COR-L47 (cell line): ENCODE results near the gene AKAP10.
"Not testable (repeated sequence)": the region's sequence is repeated elsewhere in the genome, so short reads cannot be mapped to it uniquely, and the experiment has no call there.

ENCODE experiments used
- DNase-seq: peaks from one replicate; lab custom pipeline; 2025; lab: John Stamatoyannopoulos, UW

The AKAP10 gene

DNA sequence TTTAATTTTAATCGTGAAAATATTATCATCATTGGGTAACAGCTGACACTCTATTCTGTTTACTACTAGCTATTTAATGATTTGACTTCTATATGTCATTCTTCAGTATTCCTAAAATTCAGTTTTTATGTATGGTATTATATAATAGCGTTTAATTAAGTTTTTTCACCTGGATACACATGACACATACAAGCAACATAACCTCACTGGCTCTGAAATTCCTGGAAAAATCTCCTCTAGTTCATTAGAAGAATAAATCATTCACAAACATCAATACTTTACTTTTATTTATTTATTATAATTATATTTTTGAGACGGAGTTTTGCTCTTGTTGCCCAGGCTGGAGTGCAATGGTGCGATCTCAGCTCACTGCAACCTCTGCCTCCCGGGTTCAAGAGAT is 44.0 kb downstream of the AKAP10 start:
- no peak for DNase-seq

DNA sequence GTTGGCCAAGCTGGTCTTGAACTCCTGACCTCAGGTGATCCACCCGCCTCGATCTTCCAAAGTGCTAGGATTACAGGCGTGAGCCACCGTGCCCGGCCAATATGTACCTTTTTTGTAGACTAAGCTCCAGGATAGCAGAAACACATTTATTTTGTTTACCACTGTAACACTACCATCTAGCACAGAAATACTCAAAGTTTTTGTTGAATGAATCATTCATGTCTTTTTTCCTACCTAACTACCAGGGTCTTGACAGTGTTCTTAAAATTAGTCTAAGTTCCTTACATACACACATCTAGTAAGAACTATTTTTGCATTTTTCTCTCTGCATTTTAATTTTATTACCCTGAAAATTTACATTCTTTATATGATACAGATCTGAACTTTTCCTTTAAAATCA is 44.4 kb downstream of the AKAP10 start:
- DNase-seq: no peak

DNA sequence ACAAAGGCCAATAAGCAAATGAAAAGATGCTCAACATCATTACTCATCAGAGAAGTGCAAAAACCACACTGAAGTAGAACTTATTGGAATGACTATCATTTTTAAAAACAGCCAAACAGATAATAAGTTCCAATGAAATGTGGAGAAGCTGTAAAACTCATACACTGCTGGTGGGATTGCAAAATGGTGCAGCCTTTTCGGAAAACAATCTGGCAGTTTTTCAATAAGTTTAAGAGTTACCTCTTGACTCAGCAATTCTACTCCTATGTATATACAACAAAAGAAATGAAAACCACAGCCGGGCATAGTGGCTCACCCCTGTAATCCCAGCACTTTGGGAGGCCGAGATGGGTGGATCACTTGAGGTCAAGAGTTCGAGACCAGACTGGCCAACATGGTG is 49.3 kb downstream of the AKAP10 start:
- DNase-seq: no peak

DNA sequence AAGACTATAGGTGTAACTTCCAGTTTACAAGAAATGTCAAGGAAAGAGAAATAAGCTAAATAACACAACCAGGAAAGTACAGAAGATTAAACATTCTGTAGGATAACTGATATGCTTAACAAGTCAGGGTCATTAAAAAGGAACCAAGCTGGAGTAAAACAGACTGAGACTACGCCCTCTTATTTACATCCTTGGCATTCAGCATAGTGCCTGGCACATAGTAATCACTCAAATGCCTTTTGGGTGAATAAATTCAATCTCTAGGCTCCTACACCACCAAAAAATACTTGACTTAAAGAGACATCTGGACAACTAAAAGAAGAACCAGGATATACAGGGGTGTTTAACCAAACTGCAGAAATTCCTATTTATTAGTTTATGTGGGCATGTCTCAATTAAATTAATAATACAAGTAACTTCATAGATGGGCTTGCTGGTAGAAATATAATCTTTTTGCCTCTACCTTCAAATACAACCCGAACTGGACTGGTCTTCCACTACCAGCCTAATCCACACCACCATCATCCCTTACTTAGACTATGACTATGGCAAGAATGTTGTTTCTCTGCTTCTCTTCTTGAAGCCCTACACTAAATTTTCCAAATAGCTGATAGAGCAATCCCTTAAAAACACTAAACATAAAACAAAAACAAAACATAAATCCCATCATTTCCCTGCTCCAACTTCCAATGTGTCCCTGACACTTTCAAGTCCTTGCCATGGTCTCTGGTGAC is 62.2 kb downstream of the AKAP10 start:
- DNase-seq: no peak

DNA sequence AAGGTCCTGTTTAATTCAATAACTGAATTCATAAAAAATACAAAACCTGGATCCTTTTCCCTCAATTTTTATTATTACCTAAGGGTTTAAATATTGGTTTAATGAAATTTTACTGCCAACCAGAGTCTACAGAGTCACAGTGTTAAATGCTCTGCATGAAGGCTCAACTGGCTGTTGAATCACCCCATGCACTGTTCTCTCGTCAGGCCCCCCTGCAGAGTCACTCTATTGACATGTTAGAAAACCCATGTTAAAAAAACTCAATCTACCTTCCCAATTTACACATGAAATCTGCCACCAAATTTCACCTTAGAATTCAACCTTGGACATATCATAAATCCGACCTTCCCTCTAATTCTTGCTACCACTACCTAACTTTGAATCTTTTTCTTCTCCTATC is 66.6 kb downstream of the AKAP10 start:
- DNase-seq: no peak

DNA sequence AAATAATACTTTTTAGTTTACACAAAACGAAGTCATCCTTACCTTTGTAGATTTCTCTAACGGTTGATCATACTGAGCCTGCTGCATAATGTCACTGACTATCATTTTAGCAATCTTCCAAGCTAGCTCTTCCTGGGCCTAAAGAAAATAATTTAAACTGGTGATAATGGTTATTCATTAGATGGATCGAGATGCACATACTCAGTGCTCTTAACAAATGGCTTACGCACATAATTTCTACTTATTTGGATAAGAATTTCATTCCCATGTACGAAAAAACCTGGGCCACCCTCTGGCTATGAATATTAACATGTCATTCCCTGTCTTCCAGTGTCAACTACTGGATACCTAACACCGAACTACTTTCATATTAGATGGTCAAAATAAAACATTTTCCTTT is 68.5 kb downstream of the AKAP10 start:
- DNase-seq: no peak

DNA sequence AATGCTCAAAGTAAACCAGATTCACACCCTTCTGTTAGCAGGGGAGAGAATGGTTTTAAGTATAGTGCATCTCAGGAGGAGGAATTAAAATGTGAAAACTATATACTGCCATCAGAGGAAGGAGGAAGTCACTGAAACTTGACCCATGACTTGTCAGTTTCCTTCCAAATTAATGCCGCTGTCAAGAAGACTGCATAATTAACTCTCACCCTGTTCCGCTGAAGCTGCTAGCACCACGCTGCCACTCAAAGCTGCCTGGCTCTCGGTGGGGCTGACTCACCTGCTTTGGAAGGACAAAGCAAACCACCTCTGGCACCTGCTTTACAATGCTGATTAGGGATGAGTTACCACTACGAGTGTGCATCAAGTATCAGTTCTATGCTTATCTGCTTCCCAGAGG is 72.1 kb downstream of the AKAP10 start:
- DNase-seq: no peak

DNA sequence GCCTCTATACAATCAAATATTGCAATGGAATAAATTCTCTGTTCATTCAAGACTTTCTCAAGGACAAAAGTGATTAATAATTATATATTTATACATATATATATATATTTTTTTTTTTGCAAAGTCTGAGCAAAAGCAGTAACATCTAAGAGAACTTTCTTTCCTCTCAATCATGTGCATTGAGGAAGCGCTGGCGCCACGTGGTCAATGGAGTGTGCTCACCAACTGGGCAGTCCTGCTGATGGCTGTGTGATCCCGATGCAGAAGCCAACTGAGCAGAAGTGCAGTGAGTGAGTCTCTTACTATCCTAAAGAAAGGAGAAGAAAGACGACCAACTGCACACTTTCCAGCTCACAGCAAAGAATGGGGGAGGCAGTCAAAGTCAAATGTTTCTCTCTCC is 72.7 kb downstream of the AKAP10 start:
- DNase-seq: no peak

DNA sequence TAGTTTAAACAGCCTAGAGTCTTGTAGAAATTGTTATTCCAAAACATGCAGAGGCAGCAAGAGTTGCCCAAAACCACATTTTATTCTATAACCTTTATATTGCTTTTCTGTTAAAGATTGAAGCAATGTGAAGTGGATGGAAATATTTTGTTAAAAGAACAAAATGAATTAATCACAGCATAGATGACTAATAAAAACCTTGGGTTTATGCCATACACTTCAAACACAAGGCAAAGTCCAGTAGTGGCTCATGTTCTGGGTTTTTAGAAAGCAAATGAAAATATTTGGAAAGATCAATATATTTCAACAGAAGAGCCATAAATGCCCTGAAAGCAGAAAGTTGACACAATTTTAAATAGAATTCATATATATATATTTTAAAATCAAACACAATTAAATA is 73.2 kb downstream of the AKAP10 start:
- no peak for DNase-seq

DNA sequence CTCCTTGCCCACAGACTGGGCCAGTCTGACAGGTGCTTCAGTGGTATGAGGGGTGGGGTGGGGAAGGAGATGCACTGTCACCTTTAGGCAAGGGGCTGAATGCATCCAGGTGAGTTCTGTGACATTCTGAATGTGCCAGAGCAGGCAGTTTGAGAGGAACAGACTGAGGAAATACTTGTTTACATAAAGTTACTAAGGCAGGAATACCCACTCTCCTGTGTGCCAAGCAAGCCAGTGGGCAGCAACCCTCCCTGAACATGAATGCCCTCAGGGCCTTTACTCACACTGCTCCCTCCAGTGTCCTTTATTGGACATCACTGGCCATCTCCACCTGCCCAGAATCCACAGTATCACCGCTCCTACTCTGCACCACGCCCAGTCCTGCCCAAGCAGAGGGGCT is 76.8 kb downstream of the AKAP10 start:
- DNase-seq: no peak

DNA sequence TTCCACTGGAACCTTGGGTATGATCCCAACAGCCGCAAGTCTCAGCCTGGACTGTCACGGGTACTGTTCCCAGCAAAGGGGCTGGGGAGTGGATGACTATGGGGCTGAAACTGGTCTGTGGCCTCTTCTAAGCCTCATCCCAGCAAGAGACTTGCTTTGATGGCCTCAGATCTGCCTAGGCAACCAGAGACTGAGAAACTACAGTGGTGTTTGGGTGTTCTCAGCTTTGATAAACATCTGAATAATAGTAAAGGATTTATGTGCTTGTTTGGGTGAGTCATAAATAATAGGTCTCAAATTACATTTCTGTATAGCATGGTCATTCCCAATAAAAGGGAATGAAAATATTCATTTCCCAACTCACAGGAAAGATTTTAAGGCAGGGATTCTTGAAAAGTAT is 79.7 kb downstream of the AKAP10 start:
- no peak for DNase-seq

DNA sequence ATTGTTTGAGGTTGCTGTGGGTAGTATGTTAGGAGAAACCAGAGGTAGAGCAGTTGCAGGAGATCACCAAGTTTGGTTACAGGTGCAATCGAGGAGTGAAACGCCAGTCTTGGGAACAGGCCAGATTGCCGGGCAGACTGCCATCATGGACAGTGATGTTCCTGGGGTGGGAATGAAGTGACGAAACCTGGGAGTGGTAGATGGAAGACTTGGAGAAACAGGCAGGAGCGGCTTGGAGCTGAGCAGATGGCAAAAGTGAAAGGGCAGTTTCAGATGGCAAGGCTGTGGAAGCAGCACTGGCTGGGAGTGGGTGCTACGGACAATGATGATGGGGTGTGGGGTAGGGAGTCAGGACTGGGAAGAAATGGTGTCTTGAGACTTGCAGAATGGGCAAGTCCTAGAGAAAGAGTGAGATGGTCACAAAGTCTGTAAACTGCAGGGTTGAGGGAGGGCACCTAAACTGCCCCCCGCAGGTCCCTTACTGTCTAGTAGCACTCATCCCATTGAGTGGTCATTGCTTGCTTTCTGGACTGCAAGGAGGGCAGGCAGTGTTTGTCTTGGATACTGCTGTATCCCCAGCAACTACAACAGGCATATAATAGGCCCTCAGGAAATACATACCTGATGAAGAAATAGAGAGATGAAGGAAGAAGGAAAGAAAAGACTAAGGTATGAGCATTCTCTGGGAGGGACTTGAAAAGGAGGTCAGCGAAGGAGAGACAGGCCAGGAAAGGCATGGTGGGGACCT is 80.4 kb downstream of the AKAP10 start:
- peak; percentile 23 for DNase-seq

DNA sequence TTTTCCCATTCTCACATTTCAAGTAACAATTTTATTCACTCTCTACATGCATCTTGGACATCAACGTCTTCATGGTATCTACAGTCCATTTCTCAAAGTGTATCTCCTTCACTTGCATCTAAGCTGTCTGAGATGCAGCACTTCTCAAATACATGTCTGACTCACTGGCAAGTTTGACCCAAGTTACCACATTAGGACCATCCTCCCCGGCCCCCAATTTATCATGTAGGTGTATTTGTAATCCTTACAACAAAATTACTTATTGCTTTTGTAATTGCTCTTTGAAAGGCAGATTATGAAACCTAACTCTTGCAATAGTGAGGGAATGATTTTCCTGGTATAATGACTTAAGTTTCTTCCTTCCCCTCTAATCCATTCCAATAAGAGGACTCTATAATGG is 80.9 kb downstream of the AKAP10 start:
- DNase-seq: no peak

DNA sequence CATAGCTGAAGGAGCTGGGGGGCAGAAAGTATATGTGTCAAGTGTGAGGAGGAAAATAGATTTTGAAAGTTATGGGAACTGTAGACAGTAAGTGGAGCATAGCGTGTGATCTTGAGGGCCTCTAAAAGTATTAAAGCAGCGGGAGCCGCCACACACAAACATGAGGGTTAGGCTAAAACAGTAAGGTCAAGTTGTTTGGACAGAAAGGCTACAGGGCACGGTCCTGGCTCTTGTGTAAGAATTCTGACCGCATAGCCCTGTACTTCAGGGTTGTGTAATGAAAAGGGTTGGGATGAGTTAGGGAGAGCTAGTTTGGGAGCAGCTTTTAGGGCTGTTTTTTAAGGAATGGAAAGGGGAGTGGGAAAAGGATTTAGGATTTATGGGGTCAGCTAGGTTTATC is 87.1 kb downstream of the AKAP10 start:
- not testable (repeated sequence) for DNase-seq

DNA sequence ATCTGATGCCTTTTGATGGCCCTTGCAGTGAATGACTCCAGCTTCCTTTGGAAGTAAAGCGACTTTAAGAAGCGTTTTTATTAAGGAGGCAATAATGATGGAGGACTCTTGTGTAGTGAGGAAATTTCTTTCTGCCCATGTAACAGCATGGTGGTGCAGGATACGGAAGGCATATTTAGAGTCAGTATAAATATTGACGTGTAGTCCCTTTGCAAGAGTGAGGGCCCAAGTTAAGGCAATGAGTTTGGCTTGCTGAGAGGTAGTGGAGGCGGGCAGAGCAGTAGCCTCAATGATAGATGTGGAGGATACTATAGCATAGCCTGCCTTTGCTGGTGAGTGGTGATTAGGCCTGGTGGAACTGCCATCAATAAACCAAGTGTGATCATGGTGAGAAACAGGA is 87.6 kb downstream of the AKAP10 start:
- not testable (repeated sequence) for DNase-seq

DNA sequence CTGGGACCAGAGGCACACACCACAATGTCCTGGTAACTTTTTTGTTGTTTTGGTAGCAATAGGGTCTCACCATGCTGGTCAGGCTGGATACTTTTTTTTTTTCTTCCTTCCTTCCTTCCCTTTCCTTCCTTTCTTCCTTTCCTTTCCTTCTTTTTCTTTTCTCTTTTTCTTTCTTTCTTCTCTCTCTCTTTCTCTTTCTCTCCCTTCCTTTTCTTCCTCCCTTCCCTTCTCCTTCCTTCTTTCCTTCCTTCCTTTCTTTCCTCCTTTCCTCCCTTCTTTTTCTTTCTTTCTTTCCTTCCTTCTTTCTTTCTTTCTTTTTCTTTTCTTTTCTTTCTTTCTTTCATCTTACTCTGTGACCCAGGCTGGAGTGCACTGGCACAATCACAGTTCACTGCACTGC is 91.5 kb downstream of the AKAP10 start:
- DNase-seq: no peak

DNA sequence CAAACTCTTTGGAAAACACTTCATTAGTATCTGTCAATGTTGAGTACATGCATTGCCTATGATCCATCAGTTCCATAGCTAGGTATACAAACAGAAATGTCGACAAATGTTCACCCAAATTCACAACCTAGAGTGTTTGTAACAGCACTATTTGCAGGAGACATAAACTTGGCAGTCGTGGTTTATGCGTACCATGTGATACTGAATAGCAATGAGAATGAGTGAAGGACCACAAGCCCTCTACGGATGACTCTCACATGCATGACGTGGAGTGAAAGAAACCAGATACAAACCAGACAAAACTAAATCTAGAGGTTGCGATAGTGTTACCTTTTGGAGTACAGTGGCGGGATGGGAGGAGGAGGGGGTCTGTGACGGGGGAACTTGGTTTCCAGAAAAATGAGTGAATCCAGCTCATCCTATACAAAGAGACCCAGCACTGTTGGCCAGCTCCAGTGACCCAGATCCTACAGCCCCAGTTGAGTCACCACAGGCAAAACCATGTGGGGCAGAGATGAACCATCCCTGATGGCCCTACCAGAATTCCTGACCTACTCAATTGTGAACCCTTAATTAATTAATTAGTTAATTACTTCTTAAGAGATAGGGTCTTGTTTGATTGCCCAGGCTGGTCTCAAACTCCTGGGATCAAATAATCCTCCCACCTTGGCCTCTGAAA is 94.0 kb downstream of the AKAP10 start:
- DNase-seq: no peak

DNA sequence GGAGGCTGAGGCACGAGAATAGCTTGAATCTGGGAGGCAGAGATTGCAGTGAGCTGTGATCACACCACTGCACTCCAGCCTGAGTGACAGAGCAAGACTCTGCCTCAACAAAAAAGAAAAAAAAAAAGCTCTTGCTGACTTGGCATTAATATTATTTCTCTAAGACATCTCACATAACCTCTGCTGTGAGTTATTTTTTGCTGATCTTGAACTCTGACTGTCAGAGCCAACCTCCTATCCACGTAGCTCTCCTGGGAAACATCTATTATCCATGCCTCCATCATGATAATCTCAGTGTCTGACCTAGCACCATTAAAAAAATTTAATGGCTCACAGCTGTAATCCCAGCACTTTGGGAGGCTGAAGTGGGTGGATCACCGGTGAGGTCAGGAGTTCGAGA is 97.2 kb downstream of the AKAP10 start:
- DNase-seq: no peak

DNA sequence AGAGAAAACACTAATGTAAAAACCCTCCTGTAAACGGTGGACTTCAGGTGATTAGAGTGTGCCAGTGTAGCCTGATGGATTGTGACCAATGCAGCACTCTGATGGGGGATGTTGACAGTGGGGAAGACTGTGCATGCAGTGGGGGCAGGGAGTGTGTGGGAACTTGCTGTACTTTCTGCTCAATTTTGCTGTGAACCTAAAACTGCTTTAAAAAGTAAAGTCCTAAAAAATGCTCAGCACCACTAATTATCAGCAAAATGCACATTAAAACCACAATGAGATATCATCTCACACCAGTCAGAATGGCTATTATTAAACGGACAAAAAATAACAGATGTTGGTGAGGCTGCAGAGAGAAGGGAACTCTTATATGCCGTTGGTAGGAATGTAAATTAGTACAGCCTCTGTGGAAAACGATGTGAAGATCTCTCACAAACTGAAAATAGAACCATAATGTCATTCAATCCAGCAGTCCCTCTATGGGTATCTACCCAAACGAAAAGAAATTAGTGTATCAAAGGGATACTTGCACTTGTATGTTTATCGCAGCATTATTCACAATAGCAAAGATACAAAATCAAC is 100.2 kb downstream of the AKAP10 start:
- no peak for DNase-seq

DNA sequence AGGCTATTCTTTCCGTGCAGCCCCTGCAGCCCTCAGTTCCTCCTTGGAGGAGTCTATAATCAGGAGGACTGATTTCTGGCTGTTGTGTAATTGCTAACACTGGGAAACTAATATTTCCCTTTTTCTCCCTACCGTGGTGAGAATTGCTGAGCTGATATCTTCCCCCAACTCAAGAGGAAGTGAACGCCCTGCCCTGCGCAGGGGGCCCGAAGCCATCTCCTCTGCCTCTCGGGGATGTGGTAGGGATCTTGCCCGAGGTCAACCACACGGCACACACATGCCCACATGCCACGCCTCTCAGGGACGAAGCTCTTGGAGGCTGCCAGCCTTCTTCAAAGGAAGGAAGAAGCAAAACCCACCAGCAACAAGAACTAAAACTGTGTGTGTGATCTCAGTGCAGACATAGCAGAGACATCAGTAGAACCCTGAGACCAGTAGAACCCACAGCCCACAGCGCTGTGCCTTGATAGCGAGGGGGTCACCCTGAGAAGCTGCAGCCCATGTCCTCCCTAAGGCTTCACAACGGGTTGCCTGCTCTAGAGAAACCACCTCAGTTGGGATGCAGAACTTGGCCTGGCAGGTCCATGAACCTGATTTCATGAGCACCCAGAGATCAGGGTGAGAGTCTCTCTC is 101.0 kb downstream of the AKAP10 start:
- no peak for DNase-seq

DNA sequence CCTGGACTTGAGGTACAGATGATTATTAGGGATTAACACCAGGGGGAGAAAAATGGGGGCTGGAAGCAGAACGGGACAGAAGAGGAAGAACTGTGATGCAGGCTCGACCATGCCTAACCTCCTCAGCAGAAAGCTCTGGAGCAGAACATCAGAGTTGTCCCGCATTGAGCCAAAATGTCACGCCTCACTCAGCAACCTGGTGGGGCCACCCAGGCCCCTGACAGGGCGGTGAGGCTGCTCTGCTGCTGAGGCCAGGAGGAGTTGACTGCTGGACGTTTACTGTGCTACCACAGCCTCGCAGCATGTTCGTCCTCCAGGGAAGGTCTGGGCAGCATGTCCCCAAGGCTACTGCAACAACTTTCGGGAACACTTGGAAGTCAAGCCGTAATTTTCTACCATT is 103.4 kb downstream of the AKAP10 start:
- no peak for DNase-seq

DNA sequence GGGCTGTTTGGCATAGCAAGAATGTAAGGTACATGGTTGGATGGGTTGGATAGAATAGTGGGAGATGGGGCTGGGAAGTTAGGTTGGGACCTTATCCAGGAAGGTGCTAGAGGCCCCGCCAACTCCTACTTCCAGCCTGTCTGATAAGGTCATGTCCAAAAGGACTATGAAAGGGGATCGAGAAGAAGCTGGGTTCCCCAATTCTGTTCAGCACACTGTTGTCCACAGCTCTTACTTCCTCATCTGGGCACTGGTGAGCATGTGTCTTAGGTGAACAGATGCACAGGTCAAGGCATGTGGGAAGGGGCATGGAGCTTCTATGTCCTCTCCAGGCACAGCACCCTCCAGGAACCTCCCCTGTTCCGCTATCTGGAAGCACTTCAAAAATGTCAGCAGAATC is 104.3 kb downstream of the AKAP10 start:
- no peak for DNase-seq

DNA sequence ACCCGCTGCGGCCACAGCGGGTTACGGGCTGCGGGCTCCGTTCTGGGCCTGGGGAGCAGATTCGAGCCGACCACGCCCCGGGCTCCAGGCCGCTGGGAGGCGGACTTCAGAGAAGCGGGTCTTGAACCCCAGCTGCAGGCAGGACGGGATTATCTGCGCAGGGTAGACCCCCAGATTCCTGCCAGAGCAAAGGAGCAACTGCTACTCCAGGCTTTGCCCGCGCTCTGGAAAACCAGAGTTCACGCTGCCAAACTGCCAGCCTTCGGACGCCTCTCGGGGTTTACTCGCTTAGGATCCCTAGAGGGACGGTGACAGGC is 109.6 kb downstream of the AKAP10 start:
- no peak for DNase-seq
